K562 (cell line): ENCODE results near the gene SORCS1. TPM values are rescaled to one million over a fixed set of nuclear protein-coding genes. Genes with fewer than 3 reads are reported as not detected.

Source experiments
- E2F3 ChIP-seq: fragments of 250-450 bp; sonication (Bioruptor Pico); IDR thresholded peaks from 2 replicates; pipeline ENCODE4 v1.4.0; 2020; ENCODE audit warnings: mild to moderate bottlenecking
- FOSL1 ChIP-seq: fragments of 200-800 bp; sonication (Bioruptor generic); conservative IDR thresholded peaks from 2 replicates; pipeline ENCODE4 v1.6.1; 2016; ENCODE audit warnings: missing genetic modification characterization, missing compliant biosample characterization
- GABPB2 ChIP-seq: fragments of 250-450 bp; sonication (Bioruptor Pico); conservative IDR thresholded peaks from 2 replicates; pipeline ENCODE4 v1.5.1; 2021; ENCODE audit warnings: mild to moderate bottlenecking
- MEF2A ChIP-seq: IDR thresholded peaks from 2 replicates; pipeline ENCODE4 v1.6.1; 2011; ENCODE audit warnings: low read depth, mild to moderate bottlenecking, low read length, moderate library complexity; ENCODE audit not compliant: control insufficient read depth
- SIN3A ChIP-seq, 2 experiments: fragments of 150-350 bp in 1 of 2; IDR thresholded peaks; 2 replicates each; pipeline ENCODE4 v1.6.1; 2011 to 2016; ENCODE audit warnings: borderline replicate concordance in 2 of 2, low read depth in 2 of 2, low read length in 2 of 2, mild to moderate bottlenecking in 2 of 2, moderate library complexity in 2 of 2; ENCODE audit not compliant: control insufficient read depth in 1 of 2
- ZNF274 ChIP-seq: IDR thresholded peaks from 2 replicates; pipeline ENCODE4 v1.6.1; 2011; ENCODE audit warnings: low read depth, mild to moderate bottlenecking, low read length, moderate library complexity, borderline replicate concordance
- ZNF584 ChIP-seq: fragments of 200-800 bp; sonication (Bioruptor generic); IDR thresholded peaks from 2 replicates; pipeline ENCODE4 v1.6.1; 2016; ENCODE audit warnings: low read depth, mild to moderate bottlenecking, missing genetic modification characterization, missing compliant biosample characterization
- polyA plus RNA-seq, 8 experiments: library from polyadenylated mRNA; depleted of rRNA in 4 of 8; stranded (reverse) in 5 of 8; unstranded in 3 of 8; fragments of >200 nt; fragmentation: Nextera tagmentation in 2 of 8; fragmentation: Illumina TruSeq in 1 of 8; extraction: Ambion mirVana in 2 of 8; extraction: Trizol in 1 of 8; gene quantifications; 2 replicates each; pipeline versions ENCODE4 v1.2.1 to v1.2.3, GENCODE V29; 2011 to 2014; ENCODE audit warnings: inconsistent platforms in 1 of 8, missing spikeins in 1 of 8
- total RNA-seq, 7 experiments: library from RNA; depleted of rRNA in 6 of 7; stranded (reverse); fragments of >200 nt in 6 of 7; fragmentation: Illumina TruSeq in 2 of 7; extraction: Trizol in 2 of 7; gene quantifications; 2 replicates each; pipeline versions ENCODE4 v1.2.1 to v1.2.3, GENCODE V29; 2011 to 2021; ENCODE audit warnings: low replicate concordance in 1 of 7
- TF ChIP-seq, protein P1 (sequence below): fragments of 250-450 bp; sonication (Bioruptor Pico); IDR thresholded peaks from 2 replicates; pipeline ENCODE4 v1.4.0; 2020; ENCODE audit warnings: mild to moderate bottlenecking, moderate library complexity
- TF ChIP-seq, protein P2 (sequence below): fragments of 200-600 bp; sonication (generic); IDR thresholded peaks from one replicate; pipeline ENCODE4 v1.6.1; 2012; ENCODE audit warnings: mild to moderate bottlenecking, low read depth, low read length, inconsistent platforms

The SORCS1 gene
- total and polyA plus RNA-seq, 9 of the 15 experiments (the other 6 are each of a cell fraction or from before 2014, with no cell fraction given): 1.5 to 3.9 (median 2.7) TPM

DNA sequence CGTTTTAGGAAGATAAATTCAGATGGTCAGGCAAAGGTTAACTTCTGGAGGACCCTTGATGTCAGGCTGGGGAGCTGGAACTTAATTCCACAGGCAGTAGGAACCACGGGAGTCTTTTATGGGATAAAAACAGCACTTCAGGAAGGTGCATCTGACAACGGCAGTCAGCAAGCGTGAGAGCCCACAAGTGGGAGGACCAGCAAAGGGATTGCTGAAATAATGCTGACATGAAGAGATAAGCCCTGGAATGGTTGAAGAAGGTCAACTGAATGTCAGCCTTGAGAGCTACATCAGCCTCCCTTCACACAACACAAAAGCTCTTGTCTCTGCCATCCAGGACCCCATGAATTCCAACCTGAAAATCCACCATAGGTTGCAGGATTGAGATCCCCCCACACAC lies 138.8 kb downstream of the SORCS1 start (continued):
- TF ChIP-seq, protein P1, sequence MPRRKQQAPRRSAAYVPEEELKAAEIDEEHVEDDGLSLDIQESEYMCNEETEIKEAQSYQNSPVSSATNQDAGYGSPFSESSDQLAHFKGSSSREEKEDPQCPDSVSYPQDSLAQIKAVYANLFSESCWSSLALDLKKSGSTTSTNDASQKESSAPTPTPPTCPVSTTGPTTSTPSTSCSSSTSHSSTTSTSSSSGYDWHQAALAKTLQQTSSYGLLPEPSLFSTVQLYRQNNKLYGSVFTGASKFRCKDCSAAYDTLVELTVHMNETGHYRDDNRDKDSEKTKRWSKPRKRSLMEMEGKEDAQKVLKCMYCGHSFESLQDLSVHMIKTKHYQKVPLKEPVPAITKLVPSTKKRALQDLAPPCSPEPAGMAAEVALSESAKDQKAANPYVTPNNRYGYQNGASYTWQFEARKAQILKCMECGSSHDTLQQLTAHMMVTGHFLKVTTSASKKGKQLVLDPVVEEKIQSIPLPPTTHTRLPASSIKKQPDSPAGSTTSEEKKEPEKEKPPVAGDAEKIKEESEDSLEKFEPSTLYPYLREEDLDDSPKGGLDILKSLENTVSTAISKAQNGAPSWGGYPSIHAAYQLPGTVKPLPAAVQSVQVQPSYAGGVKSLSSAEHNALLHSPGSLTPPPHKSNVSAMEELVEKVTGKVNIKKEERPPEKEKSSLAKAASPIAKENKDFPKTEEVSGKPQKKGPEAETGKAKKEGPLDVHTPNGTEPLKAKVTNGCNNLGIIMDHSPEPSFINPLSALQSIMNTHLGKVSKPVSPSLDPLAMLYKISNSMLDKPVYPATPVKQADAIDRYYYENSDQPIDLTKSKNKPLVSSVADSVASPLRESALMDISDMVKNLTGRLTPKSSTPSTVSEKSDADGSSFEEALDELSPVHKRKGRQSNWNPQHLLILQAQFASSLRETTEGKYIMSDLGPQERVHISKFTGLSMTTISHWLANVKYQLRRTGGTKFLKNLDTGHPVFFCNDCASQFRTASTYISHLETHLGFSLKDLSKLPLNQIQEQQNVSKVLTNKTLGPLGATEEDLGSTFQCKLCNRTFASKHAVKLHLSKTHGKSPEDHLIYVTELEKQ (CRISPR knock-in tag): no peak
- TF ChIP-seq GABPB2 (CRISPR knock-in tag) (no peak), ZNF584 (CRISPR knock-in tag) (no peak), E2F3 (CRISPR knock-in tag) (no peak), ZNF274 (no peak), FOSL1 (tag) (no peak), MEF2A (no peak), SIN3A (IDR thresholded peaks at IDR 0.05; ENCODE audit: borderline replicate concordance in 2 of 2, control insufficient read depth in 1 of 2, low read depth in 2 of 2, low read length in 2 of 2) (no peak)
- TF ChIP-seq, protein P2, sequence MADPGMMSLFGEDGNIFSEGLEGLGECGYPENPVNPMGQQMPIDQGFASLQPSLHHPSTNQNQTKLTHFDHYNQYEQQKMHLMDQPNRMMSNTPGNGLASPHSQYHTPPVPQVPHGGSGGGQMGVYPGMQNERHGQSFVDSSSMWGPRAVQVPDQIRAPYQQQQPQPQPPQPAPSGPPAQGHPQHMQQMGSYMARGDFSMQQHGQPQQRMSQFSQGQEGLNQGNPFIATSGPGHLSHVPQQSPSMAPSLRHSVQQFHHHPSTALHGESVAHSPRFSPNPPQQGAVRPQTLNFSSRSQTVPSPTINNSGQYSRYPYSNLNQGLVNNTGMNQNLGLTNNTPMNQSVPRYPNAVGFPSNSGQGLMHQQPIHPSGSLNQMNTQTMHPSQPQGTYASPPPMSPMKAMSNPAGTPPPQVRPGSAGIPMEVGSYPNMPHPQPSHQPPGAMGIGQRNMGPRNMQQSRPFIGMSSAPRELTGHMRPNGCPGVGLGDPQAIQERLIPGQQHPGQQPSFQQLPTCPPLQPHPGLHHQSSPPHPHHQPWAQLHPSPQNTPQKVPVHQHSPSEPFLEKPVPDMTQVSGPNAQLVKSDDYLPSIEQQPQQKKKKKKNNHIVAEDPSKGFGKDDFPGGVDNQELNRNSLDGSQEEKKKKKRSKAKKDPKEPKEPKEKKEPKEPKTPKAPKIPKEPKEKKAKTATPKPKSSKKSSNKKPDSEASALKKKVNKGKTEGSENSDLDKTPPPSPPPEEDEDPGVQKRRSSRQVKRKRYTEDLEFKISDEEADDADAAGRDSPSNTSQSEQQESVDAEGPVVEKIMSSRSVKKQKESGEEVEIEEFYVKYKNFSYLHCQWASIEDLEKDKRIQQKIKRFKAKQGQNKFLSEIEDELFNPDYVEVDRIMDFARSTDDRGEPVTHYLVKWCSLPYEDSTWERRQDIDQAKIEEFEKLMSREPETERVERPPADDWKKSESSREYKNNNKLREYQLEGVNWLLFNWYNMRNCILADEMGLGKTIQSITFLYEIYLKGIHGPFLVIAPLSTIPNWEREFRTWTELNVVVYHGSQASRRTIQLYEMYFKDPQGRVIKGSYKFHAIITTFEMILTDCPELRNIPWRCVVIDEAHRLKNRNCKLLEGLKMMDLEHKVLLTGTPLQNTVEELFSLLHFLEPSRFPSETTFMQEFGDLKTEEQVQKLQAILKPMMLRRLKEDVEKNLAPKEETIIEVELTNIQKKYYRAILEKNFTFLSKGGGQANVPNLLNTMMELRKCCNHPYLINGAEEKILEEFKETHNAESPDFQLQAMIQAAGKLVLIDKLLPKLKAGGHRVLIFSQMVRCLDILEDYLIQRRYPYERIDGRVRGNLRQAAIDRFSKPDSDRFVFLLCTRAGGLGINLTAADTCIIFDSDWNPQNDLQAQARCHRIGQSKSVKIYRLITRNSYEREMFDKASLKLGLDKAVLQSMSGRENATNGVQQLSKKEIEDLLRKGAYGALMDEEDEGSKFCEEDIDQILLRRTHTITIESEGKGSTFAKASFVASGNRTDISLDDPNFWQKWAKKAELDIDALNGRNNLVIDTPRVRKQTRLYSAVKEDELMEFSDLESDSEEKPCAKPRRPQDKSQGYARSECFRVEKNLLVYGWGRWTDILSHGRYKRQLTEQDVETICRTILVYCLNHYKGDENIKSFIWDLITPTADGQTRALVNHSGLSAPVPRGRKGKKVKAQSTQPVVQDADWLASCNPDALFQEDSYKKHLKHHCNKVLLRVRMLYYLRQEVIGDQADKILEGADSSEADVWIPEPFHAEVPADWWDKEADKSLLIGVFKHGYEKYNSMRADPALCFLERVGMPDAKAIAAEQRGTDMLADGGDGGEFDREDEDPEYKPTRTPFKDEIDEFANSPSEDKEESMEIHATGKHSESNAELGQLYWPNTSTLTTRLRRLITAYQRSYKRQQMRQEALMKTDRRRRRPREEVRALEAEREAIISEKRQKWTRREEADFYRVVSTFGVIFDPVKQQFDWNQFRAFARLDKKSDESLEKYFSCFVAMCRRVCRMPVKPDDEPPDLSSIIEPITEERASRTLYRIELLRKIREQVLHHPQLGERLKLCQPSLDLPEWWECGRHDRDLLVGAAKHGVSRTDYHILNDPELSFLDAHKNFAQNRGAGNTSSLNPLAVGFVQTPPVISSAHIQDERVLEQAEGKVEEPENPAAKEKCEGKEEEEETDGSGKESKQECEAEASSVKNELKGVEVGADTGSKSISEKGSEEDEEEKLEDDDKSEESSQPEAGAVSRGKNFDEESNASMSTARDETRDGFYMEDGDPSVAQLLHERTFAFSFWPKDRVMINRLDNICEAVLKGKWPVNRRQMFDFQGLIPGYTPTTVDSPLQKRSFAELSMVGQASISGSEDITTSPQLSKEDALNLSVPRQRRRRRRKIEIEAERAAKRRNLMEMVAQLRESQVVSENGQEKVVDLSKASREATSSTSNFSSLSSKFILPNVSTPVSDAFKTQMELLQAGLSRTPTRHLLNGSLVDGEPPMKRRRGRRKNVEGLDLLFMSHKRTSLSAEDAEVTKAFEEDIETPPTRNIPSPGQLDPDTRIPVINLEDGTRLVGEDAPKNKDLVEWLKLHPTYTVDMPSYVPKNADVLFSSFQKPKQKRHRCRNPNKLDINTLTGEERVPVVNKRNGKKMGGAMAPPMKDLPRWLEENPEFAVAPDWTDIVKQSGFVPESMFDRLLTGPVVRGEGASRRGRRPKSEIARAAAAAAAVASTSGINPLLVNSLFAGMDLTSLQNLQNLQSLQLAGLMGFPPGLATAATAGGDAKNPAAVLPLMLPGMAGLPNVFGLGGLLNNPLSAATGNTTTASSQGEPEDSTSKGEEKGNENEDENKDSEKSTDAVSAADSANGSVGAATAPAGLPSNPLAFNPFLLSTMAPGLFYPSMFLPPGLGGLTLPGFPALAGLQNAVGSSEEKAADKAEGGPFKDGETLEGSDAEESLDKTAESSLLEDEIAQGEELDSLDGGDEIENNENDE: no peak
